NCI-H2107 treated with DMSO at 0.1 percent for 48 hours (cell line): ENCODE results near the gene FBXL13.
"Not testable (repeated sequence)": the region's sequence is repeated elsewhere in the genome, so short reads cannot be mapped to it uniquely, and the experiment has no call there.

Source experiments
- DNase-seq: peaks from one replicate; lab custom pipeline; 2025; ENCODE audit not compliant: unreplicated experiment; lab: John Stamatoyannopoulos, UW

Gene FBXL13

GRCh38 chr7:102988088-102988487, 86.5 kb downstream of the FBXL13 start:
- DNase-seq, result no peak

- no peak for DNase-seq
These were observed 89.3 kb downstream of the FBXL13 start for GRCh38 chr7:102985176-102985783.

GRCh38 chr7:102983602-102984001, 91.0 kb downstream of the FBXL13 start:
- DNase-seq, result no peak

GRCh38 chr7:102982235-102982634, 92.4 kb downstream of the FBXL13 start:
- no peak for DNase-seq

- no peak for DNase-seq
These were observed 93.1 kb downstream of the FBXL13 start for GRCh38 chr7:102981451-102981850.

- DNase-seq, result no peak
These were observed 94.9 kb downstream of the FBXL13 start for GRCh38 chr7:102979670-102980069.

GRCh38 chr7:102978284-102978683, 96.3 kb downstream of the FBXL13 start:
- no peak for DNase-seq

- not testable (repeated sequence) for DNase-seq
These were observed 97.0 kb downstream of the FBXL13 start for GRCh38 chr7:102977586-102977985.

- DNase-seq, result no peak
These were observed 98.1 kb downstream of the FBXL13 start for GRCh38 chr7:102976493-102976892.

- DNase-seq, result no peak
These were observed 98.7 kb downstream of the FBXL13 start for GRCh38 chr7:102975854-102976253.

GRCh38 chr7:102974366-102975236, 100.0 kb downstream of the FBXL13 start:
- no peak for DNase-seq

GRCh38 chr7:102973096-102973802, 101.3 kb downstream of the FBXL13 start:
- DNase-seq, result no peak

GRCh38 chr7:102967798-102968197, 106.8 kb downstream of the FBXL13 start:
- DNase-seq, result no peak

GRCh38 chr7:102966465-102966864, 108.1 kb downstream of the FBXL13 start:
- DNase-seq, result no peak

- not testable (repeated sequence) for DNase-seq
These were observed 112.6 kb downstream of the FBXL13 start for GRCh38 chr7:102961993-102962392.

- DNase-seq, result not testable (repeated sequence)
These were observed 116.6 kb downstream of the FBXL13 start for GRCh38 chr7:102958004-102958403.

- DNase-seq, result not testable (repeated sequence)
These were observed 120.2 kb downstream of the FBXL13 start for GRCh38 chr7:102954359-102954758.

GRCh38 chr7:102953406-102953805, 121.2 kb downstream of the FBXL13 start:
- no peak for DNase-seq

GRCh38 chr7:102951839-102952238, 122.8 kb downstream of the FBXL13 start:
- no peak for DNase-seq

GRCh38 chr7:102944241-102944640, 130.4 kb downstream of the FBXL13 start:
- no peak for DNase-seq

- DNase-seq, result no peak
These were observed 131.0 kb downstream of the FBXL13 start for GRCh38 chr7:102943423-102944169.
